ENCODE results near the gene FCER1A.

- TF ChIP-seq CTCF (conservative IDR thresholded peaks at IDR 0.05; ENCODE audit: low read depth, low read length) (no peak), EZH2 (IDR thresholded peaks at IDR 0.05; ENCODE audit: borderline replicate concordance, low read depth, low read length, poor library complexity, severe bottlenecking) (no peak)
These were observed 37.4 kb downstream of the FCER1A start for GRCh38 chr1:159339536-159339935.

Measured in A673 (cell line).